CD8-positive, alpha-beta memory T cell (primary cell): ENCODE data around the gene STUB1. TPM values are rescaled to one million over a fixed set of nuclear protein-coding genes. Genes with fewer than 3 reads are reported as not detected.

Experiments
- CTCF ChIA-PET: fragments of 350-600 bp; sonication (Branson Sonifier 250); formaldehyde crosslinking; loops from one replicate; lab custom pipeline; 2021; ENCODE audit warnings: antibody characterized with exemption; lab: Charles Lee
- POLR2A ChIA-PET: fragments of 350-600 bp; sonication (Branson Sonifier 250); formaldehyde crosslinking; loops from one replicate; lab custom pipeline; 2021; ENCODE audit warnings: antibody characterized with exemption; lab: Charles Lee
- DNase-seq, 5 donors: peaks; one replicate each; pipeline versions ENCODE4 v3.0.0 to v3.0.0-alpha.2; 2020 to 2022; ENCODE audit warnings: mixed read lengths in 1 of 5
- H3K27ac ChIP-seq: one replicate; pipeline ENCODE4 v1.7.0; 2013; ENCODE audit warnings: low read depth, mild to moderate bottlenecking, low read length, moderate library complexity
- H3K27me3 ChIP-seq: 2 replicates; pipeline ENCODE4 v1.7.0; 2013; ENCODE audit warnings: low read length, mild to moderate bottlenecking; ENCODE audit not compliant: insufficient read depth, poor library complexity, severe bottlenecking
- H3K36me3 ChIP-seq: 2 replicates; pipeline ENCODE4 v1.7.0; 2013; ENCODE audit warnings: mild to moderate bottlenecking, low read length, moderate library complexity; ENCODE audit not compliant: insufficient read depth
- H3K4me1 ChIP-seq: 2 replicates; pipeline ENCODE4 v1.7.0; 2013; ENCODE audit warnings: mild to moderate bottlenecking, low read length, moderate library complexity; ENCODE audit not compliant: insufficient read depth
- H3K4me3 ChIP-seq: 2 replicates; pipeline ENCODE4 v1.7.0; 2013; ENCODE audit warnings: mild to moderate bottlenecking, low read length
- H3K9me3 ChIP-seq: 2 replicates; pipeline ENCODE4 v1.7.0; 2013; ENCODE audit warnings: mild to moderate bottlenecking, low read length
- H3K27ac Mint-ChIP-seq, 8 donors: one replicate each; pipeline ENCODE4 v1.8.0; 2020 to 2021; ENCODE audit warnings: mixed read lengths in 8 of 8, mild to moderate bottlenecking in 6 of 8, inconsistent platforms in 3 of 8, moderate library complexity in 3 of 8
- H3K27me3 Mint-ChIP-seq, 2 donors: one replicate each; pipeline ENCODE4 v1.8.0; 2020 to 2021; ENCODE audit warnings: mixed read lengths in 2 of 2, mild to moderate bottlenecking in 1 of 2, moderate library complexity in 1 of 2
- H3K36me3 Mint-ChIP-seq, 3 donors: one replicate each; pipeline ENCODE4 v1.8.0; 2020 to 2021; ENCODE audit warnings: mixed read lengths in 3 of 3, inconsistent platforms in 1 of 3, mild to moderate bottlenecking in 1 of 3
- H3K4me1 Mint-ChIP-seq, 3 donors: one replicate each; pipeline ENCODE4 v1.8.0; 2020 to 2021; ENCODE audit warnings: mixed read lengths in 3 of 3, inconsistent platforms in 1 of 3, mild to moderate bottlenecking in 1 of 3
- H3K4me3 Mint-ChIP-seq, 7 donors: one replicate each; pipeline ENCODE4 v1.8.0; 2020 to 2021; ENCODE audit warnings: mixed read lengths in 7 of 7, mild to moderate bottlenecking in 6 of 7, moderate library complexity in 4 of 7, inconsistent platforms in 2 of 7
- H3K9me3 Mint-ChIP-seq, 5 donors: one replicate each; pipeline ENCODE4 v1.8.0; 2020 to 2022; ENCODE audit warnings: mixed read lengths in 5 of 5, mild to moderate bottlenecking in 3 of 5, moderate library complexity in 2 of 5, inconsistent platforms in 1 of 5
- polyA plus RNA-seq: library from polyadenylated mRNA; unstranded; fragments of 300-500 nt; fragmentation: Illumina TruSeq; gene quantifications from one replicate; pipeline ENCODE4 v1.2.3, GENCODE V29; 2021
- total RNA-seq, 2 experiments: library from RNA; stranded (reverse); gene quantifications; one replicate each; pipeline ENCODE4 v1.2.3, GENCODE V29; 2021

Gene STUB1
- 100 to 1,000 TPM; 111 to 124 TPM for total RNA-seq
- 161 TPM for polyA plus RNA-seq

DNA sequence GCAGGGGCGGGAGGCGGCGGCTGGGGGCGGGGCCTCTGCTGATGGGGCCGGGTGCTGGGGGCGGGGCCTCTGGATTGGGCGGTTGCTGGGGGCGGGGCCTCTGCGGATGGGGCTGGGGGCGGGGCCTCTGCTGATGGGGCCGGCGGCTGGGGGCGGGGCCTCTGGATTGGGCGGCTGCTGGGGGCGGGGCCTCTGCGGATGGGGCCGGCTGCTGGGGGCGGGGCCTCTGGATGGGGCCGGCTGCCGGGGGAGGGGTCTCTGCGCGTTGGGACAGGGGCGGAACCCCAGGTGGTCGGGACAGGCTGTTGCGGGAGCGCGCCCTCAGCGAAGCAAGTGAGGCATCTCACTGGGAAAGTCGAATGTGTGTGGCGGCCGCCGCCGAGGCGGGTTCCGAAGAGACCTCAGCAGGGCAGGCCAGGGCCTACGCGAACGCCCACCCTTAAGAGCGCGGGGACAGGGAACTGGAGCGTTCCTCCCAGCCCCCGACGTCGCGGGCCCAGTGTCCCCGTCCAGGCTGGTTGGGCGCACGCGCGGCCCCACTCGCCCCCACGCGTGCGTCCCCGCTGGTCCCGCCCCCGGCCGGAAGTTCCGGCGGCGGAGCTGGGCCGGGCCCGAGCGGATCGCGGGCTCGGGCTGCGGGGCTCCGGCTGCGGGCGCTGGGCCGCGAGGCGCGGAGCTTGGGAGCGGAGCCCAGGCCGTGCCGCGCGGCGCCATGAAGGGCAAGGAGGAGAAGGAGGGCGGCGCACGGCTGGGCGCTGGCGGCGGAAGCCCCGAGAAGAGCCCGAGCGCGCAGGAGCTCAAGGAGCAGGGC lies at the start of gene STUB1:
Gene STUB1, plus strand, starts transcription at position 597 of the 811 bp plus-strand sequence. Its CDS starts 116 bp downstream, at position 713.
- Histone ChIP-seq H3K36me3 (peaks cover 8% of the 10 kb centered on the region), H3K9me3 (no peaks in the 10 kb centered on the region), H3K27ac (peak within 1 kb of the TSS; percentile 72), H3K4me3 (peak within 1 kb of the TSS; percentile 67), H3K4me1 (peaks cover 32% of the 10 kb centered on the region), H3K27me3 (no peaks in the 10 kb centered on the region)
- CTCF ChIA-PET = interaction anchor here (0.8 to 1.8 kb wide), 5 partner anchors 10 to 31 kb away, joined by 3 to 8 read pairs (median 3); partner anchors contain the start of genes RHOT2, WDR24 and WDR90
- Mint-ChIP-seq H3K4me1 (peaks cover 13 to 52% (median 20%) of the 10 kb centered on the region in 3 donors), H3K36me3 (peaks cover 0 to 31% (median 3%) of the 10 kb centered on the region in 3 donors), H3K27ac (peak within 1 kb of the TSS; percentile 50 to 94 (median 82)), H3K27me3 (peaks cover 0 to 2% of the 10 kb centered on the region in 2 donors), H3K4me3 (peak within 1 kb of the TSS; percentile 80 to 91 (median 82)), H3K9me3 (no peaks in the 10 kb centered on the region)
- DNase-seq = peak; percentile 81 to 91 (median 85)
- POLR2A ChIA-PET = interaction anchor here (0.9 to 1.9 kb wide), 7 partner anchors 10 to 108 kb away, joined by 3 to 15 read pairs (median 5); partner anchors contain the start of genes HAGHL, METTL26, RHOT2 and RPUSD1

DNA sequence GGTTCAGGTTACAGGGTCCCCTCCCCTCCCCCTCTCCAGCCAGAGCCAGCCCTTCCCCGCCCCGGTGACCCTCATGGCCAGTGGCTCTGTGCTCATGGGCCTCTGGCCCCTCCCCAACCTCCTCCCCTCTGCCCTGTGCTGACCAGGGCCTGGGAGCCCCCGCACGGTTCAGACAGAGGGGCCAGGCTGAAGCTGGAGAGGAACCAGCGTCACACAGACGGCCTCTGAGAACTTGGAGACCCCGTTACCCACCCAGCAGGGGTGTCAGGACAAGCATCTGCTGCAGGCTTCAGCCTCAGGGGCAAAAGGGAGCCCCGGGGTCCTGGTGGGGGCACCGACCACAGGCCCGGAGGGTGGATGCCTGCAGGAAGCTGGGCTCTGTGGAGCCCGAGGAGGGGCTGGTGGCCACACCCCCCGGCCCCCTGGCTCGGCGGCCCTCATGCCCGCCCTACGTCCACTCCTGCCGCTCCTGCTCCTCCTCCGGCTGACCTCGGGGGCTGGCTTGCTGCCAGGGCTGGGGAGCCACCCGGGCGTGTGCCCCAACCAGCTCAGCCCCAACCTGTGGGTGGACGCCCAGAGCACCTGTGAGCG lies 49.3 kb upstream of the STUB1 start, which contains the start of gene WFIKKN1:
Gene WFIKKN1, plus strand, starts transcription at position 171 of the 591 bp plus-strand sequence. Its CDS starts 269 bp downstream, at position 440.
- no peak within 1 kb of the TSS for H3K27ac ChIP-seq
- H3K9me3 Mint-ChIP-seq = no peaks in the 10 kb centered on the region
- ChIA-PET CTCF (no interaction called here), POLR2A (no interaction called here)
- H3K4me3 Mint-ChIP-seq = peak within 1 kb of the TSS in 1 of 7 donors; percentile 32
- H3K4me1 Mint-ChIP-seq = peaks cover 0 to 4% (median 2%) of the 10 kb centered on the region in 3 donors
- H3K4me3 ChIP-seq = no peak within 1 kb of the TSS
- H3K36me3 ChIP-seq = no peaks in the 10 kb centered on the region
- H3K27ac Mint-ChIP-seq = peak within 1 kb of the TSS in 1 of 8 donors; percentile 57
- H3K9me3 ChIP-seq = no peaks in the 10 kb centered on the region
- H3K27me3 Mint-ChIP-seq = no peaks in the 10 kb centered on the region
- H3K36me3 Mint-ChIP-seq = peaks cover 0 to 29% (median 0%) of the 10 kb centered on the region in 3 donors
- H3K4me1 ChIP-seq = peaks cover 7% of the 10 kb centered on the region
- DNase-seq = no peak
- H3K27me3 ChIP-seq = no peaks in the 10 kb centered on the region

DNA sequence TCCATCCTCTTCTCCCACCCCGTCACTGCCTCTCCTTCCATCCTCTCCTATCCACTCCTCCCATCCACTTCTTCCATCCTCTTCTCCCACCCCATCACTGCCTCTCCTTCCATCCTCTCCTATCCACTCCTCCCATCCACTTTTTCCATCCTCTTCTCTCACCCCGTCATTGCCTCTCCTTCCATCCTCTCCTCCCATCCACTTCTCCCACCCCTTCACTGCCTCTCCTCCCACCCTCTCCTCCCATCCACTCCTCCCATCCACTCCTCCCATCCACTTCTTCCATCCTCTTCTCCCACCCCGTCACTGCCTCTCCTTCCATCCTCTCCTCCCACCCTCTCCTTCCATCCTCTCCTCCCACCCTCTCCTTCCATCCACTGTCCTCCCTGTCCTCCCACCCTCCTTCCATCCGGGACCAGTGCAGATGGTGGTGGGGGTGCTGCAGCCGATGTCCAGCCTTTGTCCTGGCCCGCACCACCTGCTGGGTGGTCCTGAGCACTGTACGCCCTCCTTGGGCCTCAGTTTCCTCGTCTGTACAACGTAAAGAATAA lies 48.3 kb upstream of the STUB1 start:
- CTCF ChIA-PET = no interaction called here
- Histone ChIP-seq H3K4me1 (peaks cover 7% of the 10 kb centered on the region), H3K27ac (no peak overlapping the region), H3K4me3 (no peak overlapping the region), H3K27me3 (no peaks in the 10 kb centered on the region), H3K36me3 (no peaks in the 10 kb centered on the region), H3K9me3 (no peaks in the 10 kb centered on the region)
- H3K27me3 Mint-ChIP-seq = peaks cover 0 to 7% of the 10 kb centered on the region in 2 donors
- peak overlapping the region in 1 of 8 donors; percentile 83 for H3K27ac Mint-ChIP-seq
- H3K4me3 Mint-ChIP-seq = no peak overlapping the region
- POLR2A ChIA-PET = no interaction called here
- peaks cover 0 to 11% (median 9%) of the 10 kb centered on the region in 3 donors for H3K4me1 Mint-ChIP-seq
- peaks cover 0 to 3% (median 0%) of the 10 kb centered on the region in 5 donors for H3K9me3 Mint-ChIP-seq
- peaks cover 0 to 27% (median 0%) of the 10 kb centered on the region in 3 donors for H3K36me3 Mint-ChIP-seq
- DNase-seq = no peak

DNA sequence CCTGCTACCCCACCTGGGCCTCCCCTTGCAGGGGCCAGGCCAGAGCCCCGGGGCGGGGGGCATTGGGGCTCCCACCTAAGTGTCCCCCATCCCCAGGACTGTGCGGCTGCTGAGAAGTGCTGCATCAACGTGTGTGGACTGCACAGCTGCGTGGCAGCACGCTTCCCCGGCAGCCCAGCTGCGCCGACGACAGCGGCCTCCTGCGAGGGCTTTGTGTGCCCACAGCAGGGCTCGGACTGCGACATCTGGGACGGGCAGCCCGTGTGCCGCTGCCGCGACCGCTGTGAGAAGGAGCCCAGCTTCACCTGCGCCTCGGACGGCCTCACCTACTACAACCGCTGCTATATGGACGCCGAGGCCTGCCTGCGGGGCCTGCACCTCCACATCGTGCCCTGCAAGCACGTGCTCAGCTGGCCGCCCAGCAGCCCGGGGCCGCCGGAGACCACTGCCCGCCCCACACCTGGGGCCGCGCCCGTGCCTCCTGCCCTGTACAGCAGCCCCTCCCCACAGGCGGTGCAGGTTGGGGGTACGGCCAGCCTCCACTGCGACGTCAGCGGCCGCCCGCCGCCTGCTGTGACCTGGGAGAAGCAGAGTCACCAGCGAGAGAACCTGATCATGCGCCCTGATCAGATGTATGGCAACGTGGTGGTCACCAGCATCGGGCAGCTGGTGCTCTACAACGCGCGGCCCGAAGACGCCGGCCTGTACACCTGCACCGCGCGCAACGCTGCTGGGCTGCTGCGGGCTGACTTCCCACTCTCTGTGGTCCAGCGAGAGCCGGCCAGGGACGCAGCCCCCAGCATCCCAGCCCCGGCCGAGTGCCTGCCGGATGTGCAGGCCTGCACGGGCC lies 47.5 kb upstream of the STUB1 start:
- peaks cover 12% of the 10 kb centered on the region for H3K4me1 ChIP-seq
- Mint-ChIP-seq H3K36me3 (peaks cover 0 to 20% (median 0%) of the 10 kb centered on the region in 3 donors), H3K4me1 (peaks cover 0 to 16% (median 9%) of the 10 kb centered on the region in 3 donors), H3K27ac (no peak overlapping the region), H3K4me3 (no peak overlapping the region), H3K9me3 (peaks cover 0 to 3% (median 0%) of the 10 kb centered on the region in 5 donors), H3K27me3 (peaks cover 0 to 7% of the 10 kb centered on the region in 2 donors)
- DNase-seq = peak in 1 of 5 donors; percentile 46
- ChIA-PET POLR2A (no interaction called here), CTCF (no interaction called here)
- H3K9me3 ChIP-seq = no peaks in the 10 kb centered on the region
- no peak overlapping the region for H3K4me3 ChIP-seq
- H3K36me3 ChIP-seq = no peaks in the 10 kb centered on the region
- no peak overlapping the region for H3K27ac ChIP-seq
- no peaks in the 10 kb centered on the region for H3K27me3 ChIP-seq

DNA sequence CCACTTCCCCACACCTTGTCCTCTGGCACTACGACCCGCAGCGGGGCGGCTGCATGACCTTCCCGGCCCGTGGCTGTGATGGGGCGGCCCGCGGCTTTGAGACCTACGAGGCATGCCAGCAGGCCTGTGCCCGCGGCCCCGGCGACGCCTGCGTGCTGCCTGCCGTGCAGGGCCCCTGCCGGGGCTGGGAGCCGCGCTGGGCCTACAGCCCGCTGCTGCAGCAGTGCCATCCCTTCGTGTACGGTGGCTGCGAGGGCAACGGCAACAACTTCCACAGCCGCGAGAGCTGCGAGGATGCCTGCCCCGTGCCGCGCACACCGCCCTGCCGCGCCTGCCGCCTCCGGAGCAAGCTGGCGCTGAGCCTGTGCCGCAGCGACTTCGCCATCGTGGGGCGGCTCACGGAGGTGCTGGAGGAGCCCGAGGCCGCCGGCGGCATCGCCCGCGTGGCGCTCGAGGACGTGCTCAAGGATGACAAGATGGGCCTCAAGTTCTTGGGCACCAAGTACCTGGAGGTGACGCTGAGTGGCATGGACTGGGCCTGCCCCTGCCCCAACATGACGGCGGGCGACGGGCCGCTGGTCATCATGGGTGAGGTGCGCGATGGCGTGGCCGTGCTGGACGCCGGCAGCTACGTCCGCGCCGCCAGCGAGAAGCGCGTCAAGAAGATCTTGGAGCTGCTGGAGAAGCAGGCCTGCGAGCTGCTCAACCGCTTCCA lies 46.7 kb upstream of the STUB1 start:
- POLR2A ChIA-PET = no interaction called here
- Mint-ChIP-seq H3K9me3 (peaks cover 0 to 3% (median 0%) of the 10 kb centered on the region in 5 donors), H3K4me1 (peaks cover 0 to 20% (median 10%) of the 10 kb centered on the region in 3 donors), H3K27ac (no peak overlapping the region), H3K27me3 (peaks cover 0 to 7% of the 10 kb centered on the region in 2 donors), H3K4me3 (peak overlapping the region in 2 of 7 donors; percentile 80 to 81), H3K36me3 (peaks cover 0 to 13% (median 0%) of the 10 kb centered on the region in 3 donors)
- Histone ChIP-seq H3K4me1 (peaks cover 16% of the 10 kb centered on the region), H3K27me3 (no peaks in the 10 kb centered on the region), H3K4me3 (no peak overlapping the region), H3K9me3 (no peaks in the 10 kb centered on the region), H3K36me3 (no peaks in the 10 kb centered on the region), H3K27ac (no peak overlapping the region)
- CTCF ChIA-PET = no interaction called here
- peak in 1 of 5 donors; percentile 50 for DNase-seq

DNA sequence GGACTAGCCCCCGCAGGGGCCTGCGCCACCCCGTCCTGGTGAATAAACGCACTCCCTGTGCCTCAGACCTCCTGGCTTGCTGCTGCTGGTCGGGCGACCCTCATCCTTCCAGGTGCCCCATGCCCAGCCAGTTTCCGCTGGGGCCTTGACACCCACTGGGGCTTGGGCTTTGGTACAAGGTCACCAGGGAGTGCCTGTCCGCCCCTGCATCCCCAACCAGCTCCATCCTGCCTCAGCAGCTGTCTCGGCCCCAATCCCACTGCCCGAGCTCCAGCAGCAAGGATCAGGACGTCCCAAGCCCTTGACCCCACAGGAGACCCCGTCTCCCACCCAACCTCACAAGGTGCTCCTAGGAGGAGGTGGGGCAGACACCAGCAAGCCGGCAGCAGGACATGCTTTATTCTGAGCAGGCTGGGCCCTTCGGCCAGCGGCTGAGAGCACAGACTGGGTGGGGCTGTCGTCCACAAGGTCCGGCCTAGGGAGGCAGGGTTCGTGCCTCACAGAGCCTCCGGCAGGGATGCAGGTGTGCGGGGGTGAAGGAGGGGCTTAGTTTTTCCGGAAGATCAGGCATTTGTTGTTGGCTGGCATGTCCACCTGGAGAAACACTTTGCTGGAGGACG lies 46.0 kb upstream of the STUB1 start:
- H3K4me1 Mint-ChIP-seq = peaks cover 0 to 20% (median 10%) of the 10 kb centered on the region in 3 donors
- peak overlapping the region in 2 of 8 donors; percentile 78 to 87 for H3K27ac Mint-ChIP-seq
- Histone ChIP-seq H3K27me3 (no peaks in the 10 kb centered on the region), H3K4me3 (no peak overlapping the region), H3K4me1 (peaks cover 16% of the 10 kb centered on the region), H3K36me3 (no peaks in the 10 kb centered on the region), H3K27ac (no peak overlapping the region), H3K9me3 (no peaks in the 10 kb centered on the region)
- H3K27me3 Mint-ChIP-seq = peaks cover 0 to 7% of the 10 kb centered on the region in 2 donors
- peaks cover 0 to 10% (median 0%) of the 10 kb centered on the region in 3 donors for H3K36me3 Mint-ChIP-seq
- H3K9me3 Mint-ChIP-seq = peaks cover 0 to 3% (median 0%) of the 10 kb centered on the region in 5 donors
- ChIA-PET POLR2A (no interaction called here), CTCF (no interaction called here)
- H3K4me3 Mint-ChIP-seq = peak overlapping the region in 6 of 7 donors; percentile 34 to 88 (median 62)
- DNase-seq = no peak
